Spinal cord (tissue), 10 donors: ENCODE data around the gene FEZF2. TPM values are rescaled to one million over a fixed set of nuclear protein-coding genes. Genes with fewer than 3 reads are reported as not detected.

Source experiments
- DNase-seq, 6 donors: peaks; one replicate each; pipeline versions ENCODE4 v3.0.0 to v3.0.0-alpha.2; 2013 to 2015; ENCODE audit warnings: low spot score in 6 of 6, low read depth in 4 of 6
- H3K27ac ChIP-seq: one replicate; pipeline ENCODE4 v1.5.1; 2013; ENCODE audit warnings: low read depth, low read length, control low read depth
- H3K27me3 ChIP-seq: one replicate; pipeline ENCODE4 v1.6.1; 2013; ENCODE audit warnings: low read length; ENCODE audit not compliant: control insufficient read depth, insufficient read depth
- H3K36me3 ChIP-seq: one replicate; pipeline ENCODE4 v1.6.1; 2013; ENCODE audit warnings: low read length; ENCODE audit not compliant: control insufficient read depth, insufficient read depth
- H3K4me1 ChIP-seq: one replicate; pipeline ENCODE4 v1.6.1; 2013; ENCODE audit warnings: low read length; ENCODE audit not compliant: control insufficient read depth, insufficient read depth
- H3K4me3 ChIP-seq: one replicate; pipeline ENCODE4 v1.5.1; 2013; ENCODE audit warnings: low read depth, low read length, control low read depth
- H3K9me3 ChIP-seq: one replicate; pipeline ENCODE4 v1.6.1; 2013; ENCODE audit warnings: low read length; ENCODE audit not compliant: control insufficient read depth, insufficient read depth
- WGBS: methylation state at CpG from one replicate; pipeline ENCODE4 v1.1.5; 2013; ENCODE audit warnings: missing lambda C conversion rate; ENCODE audit not compliant: insufficient coverage; 5-methylcytosine and 5-hydroxymethylcytosine counted together
- polyA plus RNA-seq, 2 donors: library from polyadenylated mRNA; unstranded; fragments of 120-200 nt; gene quantifications; one replicate each; pipeline ENCODE4 v1.2.1, GENCODE V29; 2013; ENCODE audit not compliant: insufficient read length in 2 of 2
- total RNA-seq, 2 donors: library from RNA; depleted of rRNA in 1 of 2; stranded (reverse); fragments of 120-200 nt in 1 of 2; fragments of >200 nt in 1 of 2; gene quantifications; one replicate each; pipeline versions ENCODE4 v1.2.3 to v1.2.4, GENCODE V29; 2013 to 2014
- donor health status: healthy.

FEZF2 gene
- total and polyA plus RNA-seq, 4 donors, result 0.27 to 0.61 TPM; not detected in 2

DNA sequence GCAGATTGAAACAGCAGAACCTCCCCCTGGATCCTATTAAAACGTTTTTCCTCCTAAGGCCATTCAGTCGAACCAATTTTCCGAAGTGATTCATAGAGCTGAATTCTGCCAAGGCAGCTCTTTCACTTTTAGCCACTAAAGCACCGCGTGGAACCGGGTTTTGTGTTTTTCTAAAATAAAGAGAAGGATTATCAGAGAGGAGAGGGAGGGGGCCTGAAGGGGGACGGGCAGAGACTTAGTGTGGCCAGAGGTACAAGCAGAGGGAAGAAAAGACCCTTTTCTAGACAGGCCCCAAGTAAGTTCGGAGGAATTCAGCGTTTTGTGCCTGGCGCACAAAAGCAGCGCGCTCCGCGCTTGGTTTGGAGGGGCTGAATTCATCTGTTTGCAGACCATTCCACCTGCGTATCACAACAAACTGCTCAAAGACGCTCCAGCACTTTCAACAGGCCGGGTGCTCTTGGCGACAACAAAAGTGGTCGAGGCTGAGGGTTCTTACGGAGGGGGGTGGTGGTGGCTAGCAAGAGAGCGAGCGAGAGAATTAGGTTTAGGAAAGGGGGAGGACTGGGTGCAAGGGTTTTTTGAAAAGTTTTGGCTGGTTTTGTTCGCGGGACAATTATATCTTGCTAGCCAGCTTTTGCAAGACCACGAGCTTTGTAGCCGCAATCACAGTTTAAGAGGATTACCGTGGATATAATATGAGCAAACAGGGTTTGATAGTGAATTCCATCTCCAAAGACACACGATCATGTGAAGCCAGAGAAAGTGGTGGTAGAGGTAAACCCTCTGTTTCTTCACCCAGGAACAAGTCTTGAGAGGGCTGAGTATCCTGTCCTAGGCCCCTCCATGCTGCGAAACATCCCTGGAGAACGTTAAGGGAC is 1.2 kb upstream of the FEZF2 start:
- Histone ChIP-seq H3K4me1 (peaks cover 51% of the 10 kb centered on the region), H3K27ac (no peak overlapping the region), H3K9me3 (no peaks in the 10 kb centered on the region), H3K4me3 (no peak overlapping the region), H3K27me3 (peaks cover 99% of the 10 kb centered on the region), H3K36me3 (no peaks in the 10 kb centered on the region)
- DNase-seq, result peak in 2 of 6 donors; percentile 34 to 75
- under 1% methylated on average over 14 of the region's 30 CpGs for WGBS

- Histone ChIP-seq H3K4me3 (no peak overlapping the region), H3K27ac (no peak overlapping the region)
- 1% methylated on average over 44 of the region's 47 CpGs for WGBS
These were observed 474 bp upstream of the FEZF2 start for GRCh38 chr3:62373714-62374333.

DNA sequence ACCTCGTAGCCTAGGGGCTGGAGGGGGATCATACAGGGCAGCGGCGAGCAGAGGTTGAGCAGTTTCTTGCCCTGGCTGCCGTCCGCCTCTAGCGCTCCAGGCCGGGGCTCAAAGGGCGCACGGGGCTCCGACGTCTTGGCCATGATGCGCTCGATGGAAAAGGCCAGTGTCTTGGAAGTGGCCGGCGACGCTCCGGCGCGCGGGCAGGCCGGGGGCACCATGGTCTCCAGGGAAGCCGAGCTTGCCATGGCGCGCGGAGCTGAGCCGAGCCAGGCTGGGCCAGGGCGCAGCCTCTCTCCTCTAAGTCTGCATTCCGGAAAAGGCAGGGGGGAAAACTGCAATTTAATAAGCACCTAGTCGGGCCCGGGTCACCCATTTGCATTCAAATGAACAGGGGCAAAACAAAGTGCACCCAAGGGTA is 719 bp downstream of the FEZF2 start:
- no peaks in the 10 kb centered on the region for H3K36me3 ChIP-seq
- DNase-seq, result peak in 2 of 6 donors; percentile 8 to 57
- H3K27me3 ChIP-seq, result peaks cover 99% of the 10 kb centered on the region
- under 1% methylated on average over 30 of the region's 30 CpGs for WGBS
- H3K4me1 ChIP-seq, result peaks cover 63% of the 10 kb centered on the region
- H3K9me3 ChIP-seq, result no peaks in the 10 kb centered on the region
- H3K4me3 ChIP-seq, result no peak overlapping the region
- no peak overlapping the region for H3K27ac ChIP-seq

More at GRCh38 chr3:62373714-62374333, 474 bp upstream of the FEZF2 start:
- Histone ChIP-seq H3K4me1 (peaks cover 58% of the 10 kb centered on the region), H3K27me3 (peaks cover 99% of the 10 kb centered on the region), H3K9me3 (no peaks in the 10 kb centered on the region), H3K36me3 (no peaks in the 10 kb centered on the region)
- DNase-seq, result peak in 2 of 6 donors; percentile 11 to 72

- Histone ChIP-seq H3K27me3 (peaks cover 99% of the 10 kb centered on the region), H3K9me3 (no peaks in the 10 kb centered on the region), H3K27ac (no peak overlapping the region), H3K36me3 (no peaks in the 10 kb centered on the region), H3K4me3 (no peak overlapping the region), H3K4me1 (peaks cover 63% of the 10 kb centered on the region)
- WGBS, result under 1% methylated on average over 66 of the region's 66 CpGs
- DNase-seq, result peak in 2 of 6 donors; percentile 9 to 34
These were observed 1.4 kb downstream of the FEZF2 start for GRCh38 chr3:62371720-62372591.

DNA sequence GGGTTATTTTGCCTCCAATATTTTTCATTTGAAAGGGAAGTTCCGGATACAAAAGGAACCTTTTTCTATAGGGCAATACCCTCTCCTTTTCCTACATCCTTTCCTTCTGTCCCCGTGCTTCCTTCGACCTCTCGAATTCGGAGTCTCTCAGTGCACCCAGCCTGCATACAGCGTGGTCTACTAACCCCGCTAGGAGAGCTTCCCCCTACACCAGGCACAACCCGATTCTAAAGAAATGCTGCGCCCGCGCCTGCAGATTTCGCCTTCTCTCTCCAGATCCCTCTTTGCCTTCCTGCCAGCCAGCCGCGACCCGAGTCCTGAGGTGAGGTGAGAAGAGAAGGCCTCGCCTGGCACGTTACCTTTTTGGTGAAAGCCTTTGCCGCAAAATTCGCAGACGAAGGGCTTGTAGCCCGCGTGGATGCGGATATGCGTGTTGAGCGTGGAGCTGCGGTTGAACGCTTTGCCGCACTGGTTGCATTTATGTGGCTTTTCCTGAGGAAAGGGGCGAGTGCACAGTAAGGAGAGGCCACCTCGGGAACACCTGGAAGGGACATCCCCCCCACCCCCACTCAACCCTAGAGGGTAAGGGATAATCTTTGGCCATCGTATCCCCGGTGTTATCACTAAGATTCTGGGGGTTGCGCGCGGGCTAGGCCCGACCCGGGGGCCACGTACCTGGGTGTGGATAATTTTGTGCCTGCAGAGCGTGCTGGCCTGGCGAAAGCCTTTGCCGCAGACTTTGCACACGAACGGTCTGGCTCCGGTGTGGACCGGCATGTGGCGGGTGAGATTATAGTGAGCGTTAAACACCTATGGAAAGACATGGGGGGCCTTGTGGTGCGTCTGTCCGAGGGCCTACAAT is 2.3 kb downstream of the FEZF2 start:
- H3K9me3 ChIP-seq, result no peaks in the 10 kb centered on the region
- H3K4me3 ChIP-seq, result no peak overlapping the region
- H3K36me3 ChIP-seq, result no peaks in the 10 kb centered on the region
- peaks cover 63% of the 10 kb centered on the region for H3K4me1 ChIP-seq
- peaks cover 99% of the 10 kb centered on the region for H3K27me3 ChIP-seq
- no peak overlapping the region for H3K27ac ChIP-seq
- DNase-seq, result peak in 2 of 6 donors; percentile 44 to 75
- whole genome bisulfite sequencing, result 3% methylated on average over 37 of the region's 49 CpGs

DNA sequence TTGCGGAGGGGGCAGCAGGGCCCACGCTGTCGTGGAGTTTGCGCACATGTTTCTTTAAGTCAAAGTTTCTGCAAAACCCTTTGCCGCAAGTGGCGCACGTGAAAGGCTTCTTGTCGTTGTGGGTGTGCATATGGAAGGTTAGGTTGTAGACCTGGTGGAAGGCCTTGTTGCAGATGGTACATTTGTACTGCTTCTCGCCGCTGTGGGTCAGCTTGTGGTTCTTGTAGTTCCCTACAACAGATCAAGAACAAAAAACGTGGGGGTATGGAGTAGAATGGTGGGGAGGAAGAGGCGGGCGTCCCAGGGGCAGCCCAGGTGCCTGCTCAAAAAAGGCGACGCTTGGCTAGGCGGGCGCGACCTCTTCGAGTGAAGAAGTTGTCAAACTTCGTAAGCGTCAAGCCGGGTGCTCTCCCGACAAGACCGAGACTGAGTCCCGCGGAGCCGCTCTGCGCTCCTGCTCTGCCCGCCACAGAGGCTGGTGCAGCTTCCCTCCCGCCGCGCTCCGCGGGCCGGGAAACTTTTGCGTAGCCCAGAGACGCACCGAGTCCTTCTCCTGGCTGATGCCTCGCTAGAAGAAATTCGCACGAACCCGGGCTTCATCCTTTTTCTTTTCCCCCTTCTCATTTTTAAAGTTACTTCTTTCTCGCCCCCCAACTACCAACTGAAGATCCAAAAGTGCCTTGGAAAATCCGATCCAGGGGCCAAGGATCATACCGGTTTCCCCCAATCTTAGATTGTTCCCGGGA is 3.1 kb downstream of the FEZF2 start:
- H3K27ac ChIP-seq, result no peak overlapping the region
- H3K36me3 ChIP-seq, result no peaks in the 10 kb centered on the region
- H3K4me1 ChIP-seq, result peaks cover 66% of the 10 kb centered on the region
- H3K27me3 ChIP-seq, result peaks cover 99% of the 10 kb centered on the region
- 2% methylated on average over 39 of the region's 46 CpGs for WGBS
- no peak overlapping the region for H3K4me3 ChIP-seq
- DNase-seq, result peak in 2 of 6 donors; percentile 19 to 69
- no peaks in the 10 kb centered on the region for H3K9me3 ChIP-seq

DNA sequence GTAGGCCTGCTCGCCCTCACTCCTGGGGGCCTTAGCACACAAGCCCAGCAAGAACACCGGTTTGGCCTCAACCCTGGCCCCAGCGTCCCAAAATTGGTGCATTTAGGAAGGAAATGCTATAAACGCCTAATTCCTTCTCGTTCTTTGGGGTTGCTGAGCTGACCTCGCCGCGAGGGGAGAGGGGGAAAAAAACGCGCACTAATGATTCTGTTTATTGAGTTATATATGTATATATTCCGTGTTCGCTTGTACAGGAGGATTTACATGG is 3.9 kb downstream of the FEZF2 start:
- no peaks in the 10 kb centered on the region for H3K9me3 ChIP-seq
- no peak for DNase-seq
- no peaks in the 10 kb centered on the region for H3K36me3 ChIP-seq
- no peak overlapping the region for H3K27ac ChIP-seq
- peaks cover 63% of the 10 kb centered on the region for H3K4me1 ChIP-seq
- H3K4me3 ChIP-seq, result no peak overlapping the region
- H3K27me3 ChIP-seq, result peaks cover 99% of the 10 kb centered on the region
- WGBS, result under 1% methylated on average over 11 of the region's 12 CpGs

- DNase-seq, result peak in 2 of 6 donors; percentile 42 to 73
- Histone ChIP-seq H3K27me3 (peaks cover 98% of the 10 kb centered on the region), H3K36me3 (no peaks in the 10 kb centered on the region), H3K27ac (no peak overlapping the region), H3K9me3 (no peaks in the 10 kb centered on the region), H3K4me1 (peaks cover 58% of the 10 kb centered on the region), H3K4me3 (no peak overlapping the region)
- WGBS, result 2% methylated on average over 58 of the region's 58 CpGs
These were observed 4.5 kb downstream of the FEZF2 start for GRCh38 chr3:62368705-62369475.
